BJ (cell line): ENCODE measurements around the gene SCN9A. TPM values are rescaled to one million over a fixed set of nuclear protein-coding genes. Genes with fewer than 3 reads are reported as not detected.
"Not testable (repeated sequence)": the region's sequence is repeated elsewhere in the genome, so short reads cannot be mapped to it uniquely, and the experiment has no call there.

Experiments
- CTCF ChIA-PET: fragments of 350-600 bp; formaldehyde crosslinking; extraction: SDS; loops from one replicate; lab custom pipeline; 2021; ENCODE audit warnings: antibody characterized with exemption, inconsistent platforms; lab: Yijun Ruan, JAX
- POLR2A ChIA-PET: fragments of 300-600 bp; sonication (Branson Sonifier 250); formaldehyde crosslinking; extraction: SDS; loops from one replicate; lab custom pipeline; 2021; ENCODE audit warnings: antibody characterized with exemption; lab: Charles Lee
- DNase-seq: peaks from one replicate; pipeline ENCODE4 v3.0.0-alpha.2; 2011; ENCODE audit warnings: low read depth
- H3K27me3 ChIP-seq: 2 replicates; pipeline ENCODE4 v1.6.0; 2011; ENCODE audit warnings: low read length; ENCODE audit not compliant: control insufficient read depth, insufficient read depth
- H3K36me3 ChIP-seq: 2 replicates; pipeline ENCODE4 v1.5.1; 2011; ENCODE audit warnings: low read length; ENCODE audit not compliant: control insufficient read depth, insufficient read depth
- H3K4me3 ChIP-seq: 2 replicates; pipeline ENCODE4 v1.5.1; 2011; ENCODE audit warnings: low read depth, mild to moderate bottlenecking, control low read depth, low read length
- CTCF ChIP-seq: IDR thresholded peaks from 2 replicates; pipeline ENCODE4 v1.5.1; 2011; ENCODE audit warnings: low read depth, mild to moderate bottlenecking, control low read depth, inconsistent platforms, low read length, moderate library complexity; ENCODE audit not compliant: insufficient read depth
- polyA plus RNA-seq: library from polyadenylated mRNA; depleted of rRNA; stranded (reverse); fragments of >200 nt; gene quantifications from 2 replicates; pipeline ENCODE4 v1.2.3, GENCODE V29; 2011

The SCN9A gene
- polyA plus RNA-seq, 1 experiment: 19.4 TPM

- POLR2A ChIA-PET: no interaction called here
- Histone ChIP-seq H3K36me3 (no peaks in the 10 kb centered on the region), H3K27me3 (no peaks in the 10 kb centered on the region), H3K4me3 (no peak overlapping the region)
- CTCF ChIA-PET: no interaction called here
- no peak for DNase-seq
- no peak for TF ChIP-seq CTCF
These were observed 151.5 kb downstream of the SCN9A start for GRCh38 chr2:166224197-166224596.

- CTCF ChIA-PET: no interaction called here
- TF ChIP-seq CTCF: no peak
- Histone ChIP-seq H3K36me3 (no peaks in the 10 kb centered on the region), H3K4me3 (no peak overlapping the region), H3K27me3 (no peaks in the 10 kb centered on the region)
- POLR2A ChIA-PET: no interaction called here
- DNase-seq: no peak
These were observed 152.4 kb downstream of the SCN9A start for GRCh38 chr2:166223298-166223697.

GRCh38 chr2:166211079-166211478 lies 164.7 kb downstream of the SCN9A start:
- ChIA-PET POLR2A (no interaction called here), CTCF (no interaction called here)
- no peak for TF ChIP-seq CTCF
- H3K36me3 ChIP-seq: no peaks in the 10 kb centered on the region
- no peak overlapping the region for H3K4me3 ChIP-seq
- H3K27me3 ChIP-seq: no peaks in the 10 kb centered on the region
- no peak for DNase-seq

GRCh38 chr2:166209944-166210343 lies 165.8 kb downstream of the SCN9A start:
- CTCF ChIA-PET, DNase-seq, POLR2A ChIA-PET, H3K27me3 ChIP-seq, H3K36me3 ChIP-seq, H3K4me3 ChIP-seq: not testable (repeated sequence)

- CTCF ChIA-PET, DNase-seq, H3K36me3 ChIP-seq, POLR2A ChIA-PET, H3K4me3 ChIP-seq, H3K27me3 ChIP-seq: not testable (repeated sequence)
These were observed 166.4 kb downstream of the SCN9A start for GRCh38 chr2:166209367-166209766.

- CTCF ChIA-PET, DNase-seq, H3K4me3 ChIP-seq, H3K36me3 ChIP-seq, H3K27me3 ChIP-seq, POLR2A ChIA-PET: not testable (repeated sequence)
These were observed 169.6 kb downstream of the SCN9A start for GRCh38 chr2:166206153-166206552.

- CTCF ChIA-PET: no interaction called here
- POLR2A ChIA-PET: no interaction called here
- Histone ChIP-seq H3K4me3 (no peak overlapping the region), H3K27me3 (no peaks in the 10 kb centered on the region), H3K36me3 (no peaks in the 10 kb centered on the region)
- no peak for TF ChIP-seq CTCF
- no peak for DNase-seq
These were observed 173.0 kb downstream of the SCN9A start for GRCh38 chr2:166202778-166203177.
